EH (cell line): ENCODE data around the gene DENND2A.
A peak's percentile ranks its signal among the peaks of the same experiment; 100 is the strongest.
"Not testable (repeated sequence)": the region's sequence is repeated elsewhere in the genome, so short reads cannot be mapped to it uniquely, and the experiment has no call there.

Source experiments
- DNase-seq: peaks from one replicate; pipeline ENCODE4 v3.0.0-alpha.2; 2015; ENCODE audit warnings: low read depth

Gene DENND2A

GRCh38 chr7:140640727-140641523 lies at the start of gene DENND2A:
DENND2A (minus strand) TSS chr7:140640813; CDS start chr7:140602397, 38,416 bp downstream.
- DNase-seq, result peak; percentile 64

GRCh38 chr7:140689199-140690152 lies 48.9 kb upstream of the DENND2A start:
- no peak for DNase-seq

- no peak for DNase-seq
These were observed 47.7 kb upstream of the DENND2A start for GRCh38 chr7:140688341-140688740.

- no peak for DNase-seq
These were observed 46.3 kb upstream of the DENND2A start for GRCh38 chr7:140686921-140687320.

- no peak for DNase-seq
These were observed 44.9 kb upstream of the DENND2A start for GRCh38 chr7:140685407-140686087.

- no peak for DNase-seq
These were observed 43.7 kb upstream of the DENND2A start for GRCh38 chr7:140684066-140684950.

- no peak for DNase-seq
These were observed 43.0 kb upstream of the DENND2A start for GRCh38 chr7:140683657-140684056.

- DNase-seq, result no peak
These were observed 41.2 kb upstream of the DENND2A start for GRCh38 chr7:140681766-140682165.

- no peak for DNase-seq
These were observed 40.3 kb upstream of the DENND2A start for GRCh38 chr7:140680886-140681285.

GRCh38 chr7:140679186-140679585 lies 38.6 kb upstream of the DENND2A start:
- no peak for DNase-seq

GRCh38 chr7:140678816-140679130 lies 38.2 kb upstream of the DENND2A start:
- DNase-seq, result no peak

GRCh38 chr7:140678081-140678815 lies 37.6 kb upstream of the DENND2A start:
- no peak for DNase-seq

- DNase-seq, result no peak
These were observed 36.9 kb upstream of the DENND2A start for GRCh38 chr7:140677496-140677895.

GRCh38 chr7:140676956-140677355 lies 36.3 kb upstream of the DENND2A start:
- DNase-seq, result not testable (repeated sequence)

- DNase-seq, result no peak
These were observed 35.7 kb upstream of the DENND2A start for GRCh38 chr7:140676306-140676705.

GRCh38 chr7:140675726-140676125 lies 35.1 kb upstream of the DENND2A start:
- no peak for DNase-seq

- peak; percentile 72 for DNase-seq
These were observed 34.5 kb upstream of the DENND2A start for GRCh38 chr7:140674899-140675701.

- no peak for DNase-seq
These were observed 33.8 kb upstream of the DENND2A start for GRCh38 chr7:140674356-140674800.

GRCh38 chr7:140673774-140674155 lies 33.2 kb upstream of the DENND2A start:
- no peak for DNase-seq
